Endodermal cell (in vitro differentiated cells): ENCODE results near the gene CTNNAL1. TPM values are rescaled to one million over a fixed set of nuclear protein-coding genes. Genes with fewer than 3 reads are reported as not detected.
"Not testable (repeated sequence)": the region's sequence is repeated elsewhere in the genome, so short reads cannot be mapped to it uniquely, and the experiment has no call there.

ENCODE experiments used
- DNase-seq: peaks from one replicate; pipeline ENCODE4 v3.0.0-alpha.2; 2017
- H3K27ac ChIP-seq: 2 replicates; pipeline ENCODE4 v1.5.1; 2013; ENCODE audit warnings: mild to moderate bottlenecking, low read depth, low read length, moderate library complexity
- H3K27me3 ChIP-seq: 2 replicates; pipeline ENCODE4 v1.6.1; 2013; ENCODE audit warnings: mild to moderate bottlenecking, low read length, moderate library complexity; ENCODE audit not compliant: insufficient read depth, control insufficient read depth, poor library complexity, severe bottlenecking
- H3K36me3 ChIP-seq: 2 replicates; pipeline ENCODE4 v1.7.0; 2013; ENCODE audit warnings: mild to moderate bottlenecking, low read length, moderate library complexity; ENCODE audit not compliant: control insufficient read depth, insufficient read depth
- H3K4me1 ChIP-seq: one replicate; pipeline ENCODE4 v1.7.0; 2013; ENCODE audit warnings: low read length; ENCODE audit not compliant: control insufficient read depth, insufficient read depth
- H3K4me3 ChIP-seq: 2 replicates; pipeline ENCODE4 v1.5.1; 2013; ENCODE audit warnings: mild to moderate bottlenecking, low read length, moderate library complexity
- H3K9ac ChIP-seq: 2 replicates; pipeline ENCODE4 v1.6.1; 2013; ENCODE audit warnings: mild to moderate bottlenecking, low read length, moderate library complexity; ENCODE audit not compliant: poor library complexity, severe bottlenecking; ENCODE audit errors: extremely low read depth
- H3K9me3 ChIP-seq: 2 replicates; pipeline ENCODE4 v1.6.1; 2013; ENCODE audit warnings: mild to moderate bottlenecking, low read length, moderate library complexity; ENCODE audit not compliant: control insufficient read depth
- H3K27ac Mint-ChIP-seq: 2 replicates; pipeline ENCODE4 v1.8.0; 2020; ENCODE audit warnings: mixed read lengths
- H3K27me3 Mint-ChIP-seq: 2 replicates; pipeline ENCODE4 v1.8.0; 2021; ENCODE audit warnings: mild to moderate bottlenecking, mixed read lengths; ENCODE audit not compliant: insufficient read depth
- H3K36me3 Mint-ChIP-seq: 2 replicates; pipeline ENCODE4 v1.8.0; 2020; ENCODE audit warnings: low read depth, mixed read lengths
- H3K4me1 Mint-ChIP-seq: 2 replicates; pipeline ENCODE4 v1.8.0; 2020; ENCODE audit warnings: mixed read lengths
- H3K4me3 Mint-ChIP-seq: 2 replicates; pipeline ENCODE4 v1.8.0; 2020; ENCODE audit warnings: mild to moderate bottlenecking, moderate library complexity, mixed read lengths
- H3K9me3 Mint-ChIP-seq: 2 replicates; pipeline ENCODE4 v1.8.0; 2020; ENCODE audit warnings: mild to moderate bottlenecking, mixed read lengths
- CTCF ChIP-seq: fragments of 200-600 bp; sonication (generic); conservative IDR thresholded peaks from 2 replicates; pipeline ENCODE4 v1.5.0; 2021; ENCODE audit warnings: antibody characterized with exemption, mild to moderate bottlenecking
- WGBS, 2 experiments: methylation state at CpG; one replicate each; pipeline versions ENCODE4 v1.1.5 to v1.1.7; 2013; ENCODE audit warnings: missing lambda C conversion rate in 2 of 2, mixed read lengths in 1 of 2; ENCODE audit not compliant: insufficient coverage in 1 of 2, insufficient read length in 1 of 2; 5-methylcytosine and 5-hydroxymethylcytosine counted together
- total RNA-seq, 2 donors: library from RNA; stranded (reverse); fragmentation: NEBNext Ultra II Directional in 1 of 2; extraction: Animal tissue kit (Norgen Biotek cat#: 25700) in 1 of 2; gene quantifications; 2 replicates in 1 of 2; 3 replicates in 1 of 2; pipeline ENCODE4 v1.2.1, GENCODE V29; 2021

Gene CTNNAL1
- total RNA-seq, 2 donors from 2014 or later: 80.1 to 82.1 TPM

- H3K4me1 ChIP-seq: no peaks in the 10 kb centered on the region
- Mint-ChIP-seq H3K27ac (no peak overlapping the region), H3K27me3 (no peaks in the 10 kb centered on the region), H3K9me3 (no peaks in the 10 kb centered on the region), H3K4me1 (no peaks in the 10 kb centered on the region), H3K4me3 (no peak overlapping the region), H3K36me3 (peaks cover 64% of the 10 kb centered on the region)
- no peaks in the 10 kb centered on the region for H3K27me3 ChIP-seq
- DNase-seq: no peak
- peaks cover 64% of the 10 kb centered on the region for H3K36me3 ChIP-seq
- no peak for TF ChIP-seq CTCF
- no peak overlapping the region for H3K27ac ChIP-seq
- 92 to 95% methylated on average over 2 to 4 of the region's 5 CpGs for WGBS, 2 experiments
- H3K9me3 ChIP-seq: no peaks in the 10 kb centered on the region
- no peak overlapping the region for H3K9ac ChIP-seq
- no peak overlapping the region for H3K4me3 ChIP-seq
Measured at GRCh38 chr9:108973895-108974294, 39.4 kb downstream of the CTNNAL1 start.

- Histone ChIP-seq H3K4me1 (no peaks in the 10 kb centered on the region), H3K9me3 (no peaks in the 10 kb centered on the region), H3K27me3 (no peaks in the 10 kb centered on the region), H3K9ac (no peak overlapping the region), H3K4me3 (no peak overlapping the region), H3K36me3 (peaks cover 61% of the 10 kb centered on the region), H3K27ac (no peak overlapping the region)
- Mint-ChIP-seq H3K27ac (no peak overlapping the region), H3K4me1 (no peaks in the 10 kb centered on the region), H3K4me3 (no peak overlapping the region), H3K36me3 (peaks cover 55% of the 10 kb centered on the region), H3K27me3 (no peaks in the 10 kb centered on the region), H3K9me3 (no peaks in the 10 kb centered on the region)
- no peak for TF ChIP-seq CTCF
- no peak for DNase-seq
- 82% methylated on average over 2 of the region's 2 CpGs; no CpG with 5 or more reads in 1 of the 2 experiments for WGBS, 2 experiments
Measured at GRCh38 chr9:108972626-108973209, 40.6 kb downstream of the CTNNAL1 start.

- no peak for DNase-seq
- Histone ChIP-seq H3K9me3 (no peaks in the 10 kb centered on the region), H3K27me3 (no peaks in the 10 kb centered on the region), H3K27ac (no peak overlapping the region), H3K4me3 (no peak overlapping the region), H3K4me1 (no peaks in the 10 kb centered on the region), H3K36me3 (peaks cover 56% of the 10 kb centered on the region), H3K9ac (no peak overlapping the region)
- no peak overlapping the region for H3K4me3 Mint-ChIP-seq
- no peaks in the 10 kb centered on the region for H3K4me1 Mint-ChIP-seq
- 67 to 98% methylated on average over 1 to 3 of the region's 3 CpGs for WGBS, 2 experiments
- no peaks in the 10 kb centered on the region for H3K27me3 Mint-ChIP-seq
- no peak overlapping the region for H3K27ac Mint-ChIP-seq
- peaks cover 52% of the 10 kb centered on the region for H3K36me3 Mint-ChIP-seq
- H3K9me3 Mint-ChIP-seq: no peaks in the 10 kb centered on the region
- no peak for TF ChIP-seq CTCF
Measured at GRCh38 chr9:108972186-108972585, 41.1 kb downstream of the CTNNAL1 start.

GRCh38 chr9:108971392-108971791, 41.9 kb downstream of the CTNNAL1 start:
- peaks cover 48% of the 10 kb centered on the region for H3K36me3 ChIP-seq
- not testable (repeated sequence) for DNase-seq, H3K4me1 Mint-ChIP-seq, H3K9me3 ChIP-seq, H3K27ac ChIP-seq, H3K9ac ChIP-seq, H3K4me3 ChIP-seq, H3K4me3 Mint-ChIP-seq, H3K9me3 Mint-ChIP-seq, H3K27me3 Mint-ChIP-seq, H3K27ac Mint-ChIP-seq, H3K27me3 ChIP-seq, H3K4me1 ChIP-seq
- H3K36me3 Mint-ChIP-seq: peaks cover 52% of the 10 kb centered on the region
- 97 to 100% methylated on average over 2 of the region's 2 CpGs for WGBS, 2 experiments
